Activated T-helper 2 cell treated with anti-CD3 and anti-CD28 coated beads, Interferon-gamma antibody, Interleukin-2, Interleukin-4, amounts not matched to agents 10 μg/mL and 5 μg/mL and 100 μg/mL, durations not matched to agents 14 hours and 24 hours and 36 hours (primary cell): ENCODE measurements around the gene SALL1. TPM values are rescaled to one million over a fixed set of nuclear protein-coding genes. Genes with fewer than 3 reads are reported as not detected.

Experiments used
- DNase-seq: peaks from one replicate; pipeline ENCODE4 v3.0.0; 2021; ENCODE audit warnings: low spot score
- H3K27ac Mint-ChIP-seq: one replicate; pipeline ENCODE4 v1.8.0; 2021; ENCODE audit warnings: mixed read lengths
- H3K27me3 Mint-ChIP-seq: one replicate; pipeline ENCODE4 v1.8.0; 2021; ENCODE audit warnings: low read depth, mixed read lengths
- H3K36me3 Mint-ChIP-seq: one replicate; pipeline ENCODE4 v1.8.0; 2021; ENCODE audit warnings: low read depth, mixed read lengths
- H3K4me1 Mint-ChIP-seq: one replicate; pipeline ENCODE4 v1.8.0; 2021; ENCODE audit warnings: low read depth, mixed read lengths
- H3K4me3 Mint-ChIP-seq: one replicate; pipeline ENCODE4 v1.8.0; 2021; ENCODE audit warnings: low read depth, mild to moderate bottlenecking, moderate library complexity, mixed read lengths
- H3K9me3 Mint-ChIP-seq: one replicate; pipeline ENCODE4 v1.8.0; 2021; ENCODE audit warnings: mixed read lengths
- intact Hi-C: fragments of 100-400 bp; cut with micrococcal nuclease; formaldehyde crosslinking; loops from one replicate; pipeline ENCODE4 v1.15.1; 2023
- total RNA-seq: library from RNA; stranded (reverse); gene quantifications from 2 replicates; pipeline ENCODE4 v1.2.3, GENCODE V29; 2022

The SALL1 gene
- total RNA-seq = not detected in 2 replicates

GRCh38 chr16:51150888-51151320, at the start of gene SALL1:
Gene SALL1, minus strand, starts transcription at chr16:51151270. Its CDS starts 29 bp downstream, at chr16:51151241.
- Mint-ChIP-seq H3K9me3 (no peaks in the 10 kb centered on the region), H3K4me3 (no peak within 1 kb of the TSS), H3K27ac (peak within 1 kb of the TSS; percentile 58), H3K36me3 (peaks cover 6% of the 10 kb centered on the region), H3K4me1 (no peaks in the 10 kb centered on the region), H3K27me3 (peaks cover 68% of the 10 kb centered on the region)
- intact Hi-C loops = loop anchor here (5.0 to 10.0 kb wide), 3 partner anchors 614 to 1874 kb away; partner anchors contain the start of gene TOX3
- no peak for DNase-seq

DNA sequence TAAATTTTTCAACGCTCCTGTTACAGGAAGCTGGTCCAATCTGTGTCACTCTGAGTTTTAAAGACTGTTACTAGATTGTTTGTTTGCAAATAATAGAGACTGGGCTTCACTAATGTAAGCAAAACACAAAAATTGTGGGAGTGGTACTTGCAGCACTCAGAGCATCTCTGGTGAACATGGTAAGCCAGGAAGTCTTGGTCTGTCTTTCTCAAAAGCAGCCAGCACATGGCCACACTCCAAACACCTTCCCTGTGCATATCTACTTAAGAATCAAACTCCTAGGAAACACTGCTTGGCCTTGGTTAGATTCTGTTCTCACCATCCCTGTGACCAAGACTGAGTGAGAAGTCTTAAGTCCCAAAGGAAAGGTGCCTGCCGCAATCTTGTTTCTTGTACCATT, 49.7 kb upstream of the SALL1 start:
- no peaks in the 10 kb centered on the region for H3K27me3 Mint-ChIP-seq
- H3K4me3 Mint-ChIP-seq = no peak overlapping the region
- DNase-seq = no peak
- intact Hi-C loops = no loop called here
- no peaks in the 10 kb centered on the region for H3K36me3 Mint-ChIP-seq
- H3K4me1 Mint-ChIP-seq = no peaks in the 10 kb centered on the region
- peaks cover 13% of the 10 kb centered on the region for H3K9me3 Mint-ChIP-seq
- H3K27ac Mint-ChIP-seq = no peak overlapping the region

DNA sequence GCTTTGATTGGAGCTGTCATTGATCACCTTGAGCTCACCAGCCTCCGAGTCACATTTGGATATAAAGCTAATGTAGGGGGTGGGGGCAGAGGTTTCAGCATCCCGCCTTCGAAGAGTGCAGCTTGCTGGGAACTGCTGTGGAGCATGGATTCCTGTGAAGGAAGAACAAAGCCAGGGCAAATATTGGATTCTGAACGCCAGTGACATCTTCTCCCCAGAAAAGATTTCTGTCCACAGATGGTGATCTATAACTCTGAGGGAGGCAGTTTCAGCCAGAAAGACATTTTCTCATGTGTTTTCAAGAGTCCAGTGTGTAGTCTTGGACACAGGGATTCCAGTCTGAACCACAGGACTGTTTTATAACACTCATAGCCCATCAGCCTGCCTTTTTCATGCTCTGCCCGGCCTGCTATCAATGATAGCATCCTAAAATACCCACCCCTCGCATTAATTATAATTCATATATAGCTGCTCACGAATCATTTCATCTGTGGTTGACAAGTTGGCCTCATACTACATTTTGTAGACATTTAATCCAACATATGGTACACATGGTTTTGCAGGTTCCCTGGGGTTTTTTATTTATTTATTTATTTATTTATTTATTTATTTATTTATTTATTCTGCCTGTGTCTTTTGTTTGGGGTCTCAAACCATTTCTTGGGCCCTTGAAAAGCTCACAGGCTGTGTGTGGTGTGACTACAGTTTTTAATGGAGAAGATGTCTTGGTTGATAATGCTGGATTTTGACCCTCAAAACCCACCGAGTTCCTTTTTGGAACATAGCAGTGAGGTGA, 47.1 kb upstream of the SALL1 start:
- Mint-ChIP-seq H3K36me3 (no peaks in the 10 kb centered on the region), H3K27me3 (no peaks in the 10 kb centered on the region), H3K4me3 (no peak overlapping the region), H3K4me1 (no peaks in the 10 kb centered on the region), H3K9me3 (peaks cover 8% of the 10 kb centered on the region), H3K27ac (no peak overlapping the region)
- intact Hi-C loops = no loop called here
- no peak for DNase-seq

DNA sequence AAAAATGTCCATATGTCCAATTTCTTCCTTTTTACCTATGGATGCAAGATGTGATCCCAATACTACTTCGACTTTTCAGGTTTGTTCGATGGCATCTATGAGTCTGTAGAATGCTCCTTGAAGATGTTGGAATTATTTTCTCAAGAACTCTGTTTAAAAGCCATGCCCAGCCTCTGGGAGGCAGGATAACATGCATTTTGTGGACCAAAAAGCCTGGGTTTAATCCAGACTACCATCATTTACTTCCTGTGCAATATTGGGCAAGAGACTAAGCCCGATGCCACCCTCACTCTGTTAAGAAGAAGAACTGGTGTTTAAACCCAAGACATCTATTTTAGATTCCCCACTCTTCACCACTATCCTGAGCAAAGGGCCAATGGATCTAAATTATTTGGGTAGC, 42.8 kb upstream of the SALL1 start:
- no peaks in the 10 kb centered on the region for H3K27me3 Mint-ChIP-seq
- intact Hi-C loops = no loop called here
- H3K4me3 Mint-ChIP-seq = no peak overlapping the region
- no peaks in the 10 kb centered on the region for H3K4me1 Mint-ChIP-seq
- no peaks in the 10 kb centered on the region for H3K9me3 Mint-ChIP-seq
- no peaks in the 10 kb centered on the region for H3K36me3 Mint-ChIP-seq
- DNase-seq = no peak
- no peak overlapping the region for H3K27ac Mint-ChIP-seq

GRCh38 chr16:51184702-51185433, 33.8 kb upstream of the SALL1 start:
- Mint-ChIP-seq H3K27me3 (no peaks in the 10 kb centered on the region), H3K4me1 (no peaks in the 10 kb centered on the region), H3K9me3 (no peaks in the 10 kb centered on the region)

GRCh38 chr16:51181503-51181811, 30.4 kb upstream of the SALL1 start:
- Mint-ChIP-seq H3K27ac (no peak overlapping the region), H3K36me3 (no peaks in the 10 kb centered on the region), H3K9me3 (no peaks in the 10 kb centered on the region), H3K4me1 (no peaks in the 10 kb centered on the region), H3K27me3 (no peaks in the 10 kb centered on the region), H3K4me3 (no peak overlapping the region)
- intact Hi-C loops = no loop called here
- DNase-seq = no peak

More at GRCh38 chr16:51184702-51185433, 33.8 kb upstream of the SALL1 start:
- no peaks in the 10 kb centered on the region for H3K36me3 Mint-ChIP-seq
- DNase-seq = no peak
- no peak overlapping the region for H3K27ac Mint-ChIP-seq
- intact Hi-C loops = no loop called here
- H3K4me3 Mint-ChIP-seq = no peak overlapping the region

- no peak overlapping the region for H3K27ac Mint-ChIP-seq
- H3K36me3 Mint-ChIP-seq = no peaks in the 10 kb centered on the region
- no peak overlapping the region for H3K4me3 Mint-ChIP-seq
- no peaks in the 10 kb centered on the region for H3K4me1 Mint-ChIP-seq
- no peaks in the 10 kb centered on the region for H3K27me3 Mint-ChIP-seq
- intact Hi-C loops = no loop called here
- no peak for DNase-seq
- H3K9me3 Mint-ChIP-seq = no peaks in the 10 kb centered on the region
These were observed 29.8 kb upstream of the SALL1 start for GRCh38 chr16:51180719-51181502.

GRCh38 chr16:51175081-51175480, 24.0 kb upstream of the SALL1 start:
- intact Hi-C loops = no loop called here
- no peak overlapping the region for H3K27ac Mint-ChIP-seq
- no peaks in the 10 kb centered on the region for H3K4me1 Mint-ChIP-seq
- H3K27me3 Mint-ChIP-seq = no peaks in the 10 kb centered on the region
- H3K9me3 Mint-ChIP-seq = no peaks in the 10 kb centered on the region
- no peak for DNase-seq
- no peaks in the 10 kb centered on the region for H3K36me3 Mint-ChIP-seq
- H3K4me3 Mint-ChIP-seq = no peak overlapping the region

GRCh38 chr16:51172368-51172767, 21.3 kb upstream of the SALL1 start:
- intact Hi-C loops = no loop called here
- DNase-seq = no peak
- H3K36me3 Mint-ChIP-seq = no peaks in the 10 kb centered on the region
- no peak overlapping the region for H3K27ac Mint-ChIP-seq
- H3K4me3 Mint-ChIP-seq = no peak overlapping the region
- no peaks in the 10 kb centered on the region for H3K27me3 Mint-ChIP-seq
- H3K9me3 Mint-ChIP-seq = no peaks in the 10 kb centered on the region
- H3K4me1 Mint-ChIP-seq = no peaks in the 10 kb centered on the region

- Mint-ChIP-seq H3K4me1 (no peaks in the 10 kb centered on the region), H3K36me3 (no peaks in the 10 kb centered on the region), H3K27me3 (no peaks in the 10 kb centered on the region), H3K4me3 (no peak overlapping the region), H3K9me3 (no peaks in the 10 kb centered on the region), H3K27ac (no peak overlapping the region)
- intact Hi-C loops = no loop called here
- no peak for DNase-seq
These were observed 17.7 kb upstream of the SALL1 start for GRCh38 chr16:51168755-51169154.

GRCh38 chr16:51167170-51167895, 16.3 kb upstream of the SALL1 start:
- no peak for DNase-seq
- no peak overlapping the region for H3K4me3 Mint-ChIP-seq
- intact Hi-C loops = no loop called here

GRCh38 chr16:51166541-51166940, 15.5 kb upstream of the SALL1 start:
- no peak overlapping the region for H3K27ac Mint-ChIP-seq
- no peak for DNase-seq
- H3K9me3 Mint-ChIP-seq = no peaks in the 10 kb centered on the region
- H3K4me3 Mint-ChIP-seq = no peak overlapping the region
- H3K4me1 Mint-ChIP-seq = no peaks in the 10 kb centered on the region
- no peaks in the 10 kb centered on the region for H3K27me3 Mint-ChIP-seq
- intact Hi-C loops = no loop called here
- no peaks in the 10 kb centered on the region for H3K36me3 Mint-ChIP-seq

More at GRCh38 chr16:51167170-51167895, 16.3 kb upstream of the SALL1 start:
- no peaks in the 10 kb centered on the region for H3K9me3 Mint-ChIP-seq
- no peaks in the 10 kb centered on the region for H3K36me3 Mint-ChIP-seq
- H3K4me1 Mint-ChIP-seq = no peaks in the 10 kb centered on the region
- no peak overlapping the region for H3K27ac Mint-ChIP-seq
- H3K27me3 Mint-ChIP-seq = no peaks in the 10 kb centered on the region
